ENCODE measurements around the gene CACNA1C.

- TF ChIP-seq, protein P1, sequence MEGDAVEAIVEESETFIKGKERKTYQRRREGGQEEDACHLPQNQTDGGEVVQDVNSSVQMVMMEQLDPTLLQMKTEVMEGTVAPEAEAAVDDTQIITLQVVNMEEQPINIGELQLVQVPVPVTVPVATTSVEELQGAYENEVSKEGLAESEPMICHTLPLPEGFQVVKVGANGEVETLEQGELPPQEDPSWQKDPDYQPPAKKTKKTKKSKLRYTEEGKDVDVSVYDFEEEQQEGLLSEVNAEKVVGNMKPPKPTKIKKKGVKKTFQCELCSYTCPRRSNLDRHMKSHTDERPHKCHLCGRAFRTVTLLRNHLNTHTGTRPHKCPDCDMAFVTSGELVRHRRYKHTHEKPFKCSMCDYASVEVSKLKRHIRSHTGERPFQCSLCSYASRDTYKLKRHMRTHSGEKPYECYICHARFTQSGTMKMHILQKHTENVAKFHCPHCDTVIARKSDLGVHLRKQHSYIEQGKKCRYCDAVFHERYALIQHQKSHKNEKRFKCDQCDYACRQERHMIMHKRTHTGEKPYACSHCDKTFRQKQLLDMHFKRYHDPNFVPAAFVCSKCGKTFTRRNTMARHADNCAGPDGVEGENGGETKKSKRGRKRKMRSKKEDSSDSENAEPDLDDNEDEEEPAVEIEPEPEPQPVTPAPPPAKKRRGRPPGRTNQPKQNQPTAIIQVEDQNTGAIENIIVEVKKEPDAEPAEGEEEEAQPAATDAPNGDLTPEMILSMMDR (conservative IDR thresholded peaks at IDR 0.05; ENCODE audit: low read length): no peak
- TF ChIP-seq EZH2phosphoT487 (IDR thresholded peaks at IDR 0.05; ENCODE audit: borderline replicate concordance, low read depth, low read length): no peak
Observed at GRCh38 chr12:2262449-2262848, 209.7 kb downstream of the CACNA1C start.
